K562 (cell line): Measurements from ENCODE around the gene UBA1. TPM values are rescaled to one million over a fixed set of nuclear protein-coding genes. Genes with fewer than 3 reads are reported as not detected.

ENCODE experiments used
- ARNT ChIP-seq, 2 experiments: fragments of 450-650 bp; IDR thresholded peaks; 2 replicates each; pipeline ENCODE4 v1.6.1; 2016; ENCODE audit warnings: mild to moderate bottlenecking in 1 of 2
- HNRNPUL1 ChIP-seq: fragments of 200-400 bp; formaldehyde crosslinking; IDR thresholded peaks from 2 replicates; pipeline ENCODE4 v1.6.1; 2017; ENCODE audit warnings: low read length
- MAFF ChIP-seq: IDR thresholded peaks from 2 replicates; pipeline ENCODE4 v1.6.1; 2012; ENCODE audit warnings: low read length, improper control_type of control experiment
- MAFK ChIP-seq: IDR thresholded peaks from 2 replicates; pipeline ENCODE4 v1.6.1; 2011; ENCODE audit warnings: low read length, improper control_type of control experiment
- NEUROD1 ChIP-seq: fragments of 150-350 bp; IDR thresholded peaks from 2 replicates; pipeline ENCODE4 v1.6.1; 2014; ENCODE audit warnings: borderline replicate concordance, low read length, low read depth; ENCODE audit not compliant: partially characterized antibody
- NONO ChIP-seq, 2 experiments: fragments of 200-400 bp in 1 of 2; fragments of 450-650 bp in 1 of 2; formaldehyde crosslinking in 1 of 2; IDR thresholded peaks; 2 replicates each; pipeline ENCODE4 v1.6.1; 2017; ENCODE audit warnings: low read depth in 2 of 2, mild to moderate bottlenecking in 2 of 2, moderate library complexity in 2 of 2, low read length in 1 of 2
- POLR2G ChIP-seq: fragments of 200-400 bp; formaldehyde crosslinking; IDR thresholded peaks from 2 replicates; pipeline ENCODE4 v1.6.1; 2017; ENCODE audit warnings: low read depth, mild to moderate bottlenecking, antibody characterized with exemption, low read length, moderate library complexity
- RNF2 ChIP-seq: sonication (generic); IDR thresholded peaks from 2 replicates; pipeline ENCODE4 v1.6.1; 2016
- SMARCE1 ChIP-seq: fragments of 450-650 bp; IDR thresholded peaks from 2 replicates; pipeline ENCODE4 v1.7.1; 2016; ENCODE audit warnings: mild to moderate bottlenecking
- SP1 ChIP-seq: sonication (generic); formaldehyde crosslinking; IDR thresholded peaks from 2 replicates; pipeline ENCODE4 v1.8.1; 2022; ENCODE audit warnings: mild to moderate bottlenecking, missing genetic modification reagents
- TEAD1 ChIP-seq, 2 experiments: fragments of 450-650 bp in 1 of 2; sonication (generic) in 1 of 2; formaldehyde crosslinking; IDR thresholded peaks; 2 replicates each; pipeline versions ENCODE4 v1.4.0 to v1.8.0; 2020 to 2022; ENCODE audit warnings: mild to moderate bottlenecking in 2 of 2, missing genetic modification reagents in 1 of 2
- YY1 ChIP-seq, 3 experiments: IDR thresholded peaks; 2 replicates each; pipeline ENCODE4 v1.6.1; 2011; ENCODE audit warnings: low read length in 2 of 3, mild to moderate bottlenecking in 2 of 3, moderate library complexity in 2 of 3, borderline replicate concordance in 1 of 3, control low read depth in 1 of 3, low read depth in 1 of 3; ENCODE audit not compliant: insufficient read depth in 3 of 3, insufficient replicate concordance in 2 of 3, control insufficient read depth in 1 of 3, insufficient read length in 1 of 3; ENCODE audit errors: extremely low read depth in 1 of 3
- ZFX ChIP-seq: sonication (generic); formaldehyde crosslinking; IDR thresholded peaks from 2 replicates; pipeline ENCODE4 v1.8.0; 2022; ENCODE audit warnings: mild to moderate bottlenecking, missing genetic modification reagents, moderate library complexity
- ZNF780A ChIP-seq: fragments of 250-450 bp; sonication (Bioruptor Pico); IDR thresholded peaks from 2 replicates; pipeline ENCODE4 v1.5.0; 2021; ENCODE audit warnings: mild to moderate bottlenecking
- polyA plus RNA-seq, 8 experiments: library from polyadenylated mRNA; depleted of rRNA in 4 of 8; stranded (reverse) in 5 of 8; unstranded in 3 of 8; fragments of >200 nt; fragmentation: Nextera tagmentation in 2 of 8; fragmentation: Illumina TruSeq in 1 of 8; extraction: Ambion mirVana in 2 of 8; extraction: Trizol in 1 of 8; gene quantifications; 2 replicates each; pipeline versions ENCODE4 v1.2.1 to v1.2.3, GENCODE V29; 2011 to 2014; ENCODE audit warnings: inconsistent platforms in 1 of 8, missing spikeins in 1 of 8
- total RNA-seq, 7 experiments: library from RNA; depleted of rRNA in 6 of 7; stranded (reverse); fragments of >200 nt in 6 of 7; fragmentation: Illumina TruSeq in 2 of 7; extraction: Trizol in 2 of 7; gene quantifications; 2 replicates each; pipeline versions ENCODE4 v1.2.1 to v1.2.3, GENCODE V29; 2011 to 2021; ENCODE audit warnings: low replicate concordance in 1 of 7
- TF ChIP-seq, protein P1 (sequence below): fragments of 250-450 bp; sonication (Bioruptor Pico); IDR thresholded peaks from 2 replicates; pipeline ENCODE4 v1.9.0; 2021; ENCODE audit warnings: mild to moderate bottlenecking
- TF ChIP-seq, protein P2 (sequence below): fragments of 450-650 bp; formaldehyde crosslinking; IDR thresholded peaks from 2 replicates; pipeline ENCODE4 v1.4.0; 2020; ENCODE audit warnings: mild to moderate bottlenecking, moderate library complexity
- TF ChIP-seq, protein P3 (sequence below): fragments of 450-650 bp; IDR thresholded peaks from 2 replicates; pipeline ENCODE4 v1.6.1; 2016; ENCODE audit warnings: borderline replicate concordance
- TF ChIP-seq, protein P4 (sequence below), 2 experiments: fragments of 450-650 bp; conservative IDR thresholded peaks; 2 replicates each; pipeline ENCODE4 v1.6.1; 2017; ENCODE audit warnings: mild to moderate bottlenecking in 2 of 2, moderate library complexity in 2 of 2
- TF ChIP-seq, protein P5 (sequence below): conservative IDR thresholded peaks from 2 replicates; pipeline ENCODE4 v1.6.1; 2011; ENCODE audit warnings: low read depth, mild to moderate bottlenecking, low read length; ENCODE audit not compliant: control insufficient read depth

The UBA1 gene
- total and polyA plus RNA-seq, 9 of the 15 experiments (the other 6 are each of a cell fraction or from before 2014, with no cell fraction given) = 32.0 to 174 (median 93.6) TPM

DNA sequence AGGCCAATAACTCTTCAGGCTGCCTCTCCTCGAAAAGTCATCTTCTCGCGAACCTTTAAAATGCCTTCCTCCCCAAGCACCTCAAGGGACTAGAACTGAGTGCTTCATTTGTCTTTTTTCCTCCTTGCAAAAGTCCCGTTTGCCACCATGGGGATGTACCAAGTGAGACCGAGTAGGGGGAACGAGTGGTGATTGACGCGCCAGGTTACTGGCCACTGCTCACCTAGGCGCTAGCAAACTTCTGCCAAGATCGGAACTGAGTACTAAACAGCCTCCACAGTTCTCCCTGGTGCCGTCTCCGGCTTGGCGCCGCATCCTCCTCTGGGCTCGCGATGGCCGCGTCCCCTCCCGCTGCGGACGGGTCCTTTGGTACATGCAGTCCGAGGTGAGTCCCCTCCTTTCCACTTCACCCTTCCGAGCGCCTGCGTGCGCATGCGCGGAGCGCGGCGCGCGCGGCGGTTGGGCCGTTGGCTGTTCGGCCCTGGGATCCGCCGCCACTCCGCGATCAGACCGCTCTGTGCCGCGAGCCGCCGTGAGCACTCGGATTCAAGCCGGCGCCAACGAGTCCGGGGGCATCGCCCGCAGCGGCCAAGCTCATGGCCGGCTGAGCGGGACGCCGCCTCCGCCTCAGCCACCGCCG is 24.8 kb downstream of the UBA1 start, which contains the start of gene CDK16 (continued):
- peak; percentile 65 to 99 for TF ChIP-seq NONO (IDR thresholded peaks at IDR 0.05; ENCODE audit: low read depth in 2 of 2, low read length in 1 of 2)
- peak; percentile 73 for TF ChIP-seq ZFX (CRISPR knock-in tag)
- no peak for TF ChIP-seq SMARCE1
- TF ChIP-seq, protein P1, sequence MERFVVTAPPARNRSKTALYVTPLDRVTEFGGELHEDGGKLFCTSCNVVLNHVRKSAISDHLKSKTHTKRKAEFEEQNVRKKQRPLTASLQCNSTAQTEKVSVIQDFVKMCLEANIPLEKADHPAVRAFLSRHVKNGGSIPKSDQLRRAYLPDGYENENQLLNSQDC (CRISPR knock-in tag) = no peak
- TF ChIP-seq POLR2G = peak; percentile 92
- TF ChIP-seq, protein P2, sequence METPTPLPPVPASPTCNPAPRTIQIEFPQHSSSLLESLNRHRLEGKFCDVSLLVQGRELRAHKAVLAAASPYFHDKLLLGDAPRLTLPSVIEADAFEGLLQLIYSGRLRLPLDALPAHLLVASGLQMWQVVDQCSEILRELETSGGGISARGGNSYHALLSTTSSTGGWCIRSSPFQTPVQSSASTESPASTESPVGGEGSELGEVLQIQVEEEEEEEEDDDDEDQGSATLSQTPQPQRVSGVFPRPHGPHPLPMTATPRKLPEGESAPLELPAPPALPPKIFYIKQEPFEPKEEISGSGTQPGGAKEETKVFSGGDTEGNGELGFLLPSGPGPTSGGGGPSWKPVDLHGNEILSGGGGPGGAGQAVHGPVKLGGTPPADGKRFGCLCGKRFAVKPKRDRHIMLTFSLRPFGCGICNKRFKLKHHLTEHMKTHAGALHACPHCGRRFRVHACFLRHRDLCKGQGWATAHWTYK = peak; percentile 57; the same call in 1 of the 2 replicates
- 0 out of 2 replicates have a peak, but pooled peaks have one; percentile 33 for TF ChIP-seq HNRNPUL1
- TF ChIP-seq NEUROD1 = peak; percentile 72
- TF ChIP-seq, protein P3, sequence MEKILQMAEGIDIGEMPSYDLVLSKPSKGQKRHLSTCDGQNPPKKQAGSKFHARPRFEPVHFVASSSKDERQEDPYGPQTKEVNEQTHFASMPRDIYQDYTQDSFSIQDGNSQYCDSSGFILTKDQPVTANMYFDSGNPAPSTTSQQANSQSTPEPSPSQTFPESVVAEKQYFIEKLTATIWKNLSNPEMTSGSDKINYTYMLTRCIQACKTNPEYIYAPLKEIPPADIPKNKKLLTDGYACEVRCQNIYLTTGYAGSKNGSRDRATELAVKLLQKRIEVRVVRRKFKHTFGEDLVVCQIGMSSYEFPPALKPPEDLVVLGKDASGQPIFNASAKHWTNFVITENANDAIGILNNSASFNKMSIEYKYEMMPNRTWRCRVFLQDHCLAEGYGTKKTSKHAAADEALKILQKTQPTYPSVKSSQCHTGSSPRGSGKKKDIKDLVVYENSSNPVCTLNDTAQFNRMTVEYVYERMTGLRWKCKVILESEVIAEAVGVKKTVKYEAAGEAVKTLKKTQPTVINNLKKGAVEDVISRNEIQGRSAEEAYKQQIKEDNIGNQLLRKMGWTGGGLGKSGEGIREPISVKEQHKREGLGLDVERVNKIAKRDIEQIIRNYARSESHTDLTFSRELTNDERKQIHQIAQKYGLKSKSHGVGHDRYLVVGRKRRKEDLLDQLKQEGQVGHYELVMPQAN = 0 out of 2 replicates have a peak, but pooled peaks have one; percentile 23
- no peak for TF ChIP-seq ZNF780A (CRISPR knock-in tag)
- no peak for TF ChIP-seq RNF2
- no peak for TF ChIP-seq MAFK
- no peak for TF ChIP-seq ARNT (IDR thresholded peaks at IDR 0.05)
- peak in 1 of 2 experiments; percentile 69; a peak in 1 of 4 replicates for TF ChIP-seq TEAD1 (CRISPR knock-in tag; IDR thresholded peaks at IDR 0.05)
- TF ChIP-seq MAFF = peak; percentile 41; the same call in 1 of the 2 replicates
- TF ChIP-seq, protein P4, sequence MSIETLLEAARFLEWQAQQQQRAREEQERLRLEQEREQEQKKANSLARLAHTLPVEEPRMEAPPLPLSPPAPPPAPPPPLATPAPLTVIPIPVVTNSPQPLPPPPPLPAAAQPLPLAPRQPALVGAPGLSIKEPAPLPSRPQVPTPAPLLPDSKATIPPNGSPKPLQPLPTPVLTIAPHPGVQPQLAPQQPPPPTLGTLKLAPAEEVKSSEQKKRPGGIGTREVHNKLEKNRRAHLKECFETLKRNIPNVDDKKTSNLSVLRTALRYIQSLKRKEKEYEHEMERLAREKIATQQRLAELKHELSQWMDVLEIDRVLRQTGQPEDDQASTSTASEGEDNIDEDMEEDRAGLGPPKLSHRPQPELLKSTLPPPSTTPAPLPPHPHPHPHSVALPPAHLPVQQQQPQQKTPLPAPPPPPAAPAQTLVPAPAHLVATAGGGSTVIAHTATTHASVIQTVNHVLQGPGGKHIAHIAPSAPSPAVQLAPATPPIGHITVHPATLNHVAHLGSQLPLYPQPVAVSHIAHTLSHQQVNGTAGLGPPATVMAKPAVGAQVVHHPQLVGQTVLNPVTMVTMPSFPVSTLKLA (conservative IDR thresholded peaks at IDR 0.05) = peak; percentile 44 to 78; a peak in 2 of 4 replicates
- TF ChIP-seq, protein P5, sequence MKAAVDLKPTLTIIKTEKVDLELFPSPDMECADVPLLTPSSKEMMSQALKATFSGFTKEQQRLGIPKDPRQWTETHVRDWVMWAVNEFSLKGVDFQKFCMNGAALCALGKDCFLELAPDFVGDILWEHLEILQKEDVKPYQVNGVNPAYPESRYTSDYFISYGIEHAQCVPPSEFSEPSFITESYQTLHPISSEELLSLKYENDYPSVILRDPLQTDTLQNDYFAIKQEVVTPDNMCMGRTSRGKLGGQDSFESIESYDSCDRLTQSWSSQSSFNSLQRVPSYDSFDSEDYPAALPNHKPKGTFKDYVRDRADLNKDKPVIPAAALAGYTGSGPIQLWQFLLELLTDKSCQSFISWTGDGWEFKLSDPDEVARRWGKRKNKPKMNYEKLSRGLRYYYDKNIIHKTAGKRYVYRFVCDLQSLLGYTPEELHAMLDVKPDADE = 0 out of 2 replicates have a peak, but pooled peaks have one; percentile 53
- TF ChIP-seq SP1 = peak; percentile 68
- TF ChIP-seq YY1 (IDR thresholded peaks at IDR 0.05; ENCODE audit: borderline replicate concordance in 1 of 3, control insufficient read depth in 1 of 3, extremely low read depth in 1 of 3, insufficient read depth in 3 of 3, insufficient read length in 1 of 3, insufficient replicate concordance in 2 of 3, low read depth in 1 of 3, low read length in 2 of 3) = peak in 1 of 3 experiments; percentile 25
